Activated CD4-positive, alpha-beta T cell treated with anti-CD3 and anti-CD28 coated beads, Interleukin-2, amount 10 ng/mL, durations not matched to agents 7 days and 5 days (primary cell): Measurements from ENCODE around the gene FBXW7. TPM values are rescaled to one million over a fixed set of nuclear protein-coding genes. Genes with fewer than 3 reads are reported as not detected.

ENCODE experiments used
- CTCF ChIA-PET: fragments of 350-600 bp; sonication (Branson Sonifier 250); formaldehyde crosslinking; loops from one replicate; lab custom pipeline; 2021; ENCODE audit warnings: antibody characterized with exemption; lab: Charles Lee
- POLR2A ChIA-PET: fragments of 350-600 bp; sonication (Branson Sonifier 250); formaldehyde crosslinking; loops from one replicate; lab custom pipeline; 2021; ENCODE audit warnings: antibody characterized with exemption; lab: Charles Lee
- DNase-seq: peaks from one replicate; pipeline ENCODE4 v3.0.0-alpha.2; 2020
- H3K27ac Mint-ChIP-seq: one replicate; pipeline ENCODE4 v1.8.0; 2021; ENCODE audit warnings: mild to moderate bottlenecking, moderate library complexity, mixed read lengths
- H3K27me3 Mint-ChIP-seq: one replicate; pipeline ENCODE4 v1.8.0; 2021; ENCODE audit warnings: mixed read lengths
- H3K36me3 Mint-ChIP-seq: one replicate; pipeline ENCODE4 v1.8.0; 2021; ENCODE audit warnings: low read depth, mixed read lengths
- H3K4me1 Mint-ChIP-seq: one replicate; pipeline ENCODE4 v1.8.0; 2021; ENCODE audit warnings: mixed read lengths
- H3K4me3 Mint-ChIP-seq: one replicate; pipeline ENCODE4 v1.8.0; 2021; ENCODE audit warnings: mild to moderate bottlenecking, moderate library complexity, mixed read lengths
- H3K9me3 Mint-ChIP-seq: one replicate; pipeline ENCODE4 v1.8.0; 2021; ENCODE audit warnings: mixed read lengths
- total RNA-seq, 2 experiments: library from RNA; stranded (reverse); gene quantifications; one replicate each; pipeline ENCODE4 v1.2.3, GENCODE V29; 2021

FBXW7 gene
- total RNA-seq, 2 experiments from 2014 or later = 49.4 to 52.2 TPM

- H3K27ac Mint-ChIP-seq = no peak overlapping the region
- DNase-seq = no peak
- no peaks in the 10 kb centered on the region for H3K27me3 Mint-ChIP-seq
- H3K36me3 Mint-ChIP-seq = peaks cover 18% of the 10 kb centered on the region
- H3K9me3 Mint-ChIP-seq = no peaks in the 10 kb centered on the region
- no peak overlapping the region for H3K4me3 Mint-ChIP-seq
- ChIA-PET POLR2A (no interaction called here), CTCF (no interaction called here)
- H3K4me1 Mint-ChIP-seq = peaks cover 77% of the 10 kb centered on the region
Measured at GRCh38 chr4:152460488-152460887, 75.4 kb downstream of the FBXW7 start.

GRCh38 chr4:152459326-152459725, 76.6 kb downstream of the FBXW7 start:
- Mint-ChIP-seq H3K9me3 (no peaks in the 10 kb centered on the region), H3K4me3 (no peak overlapping the region), H3K27ac (peak overlapping the region; percentile 83), H3K36me3 (peaks cover 18% of the 10 kb centered on the region), H3K4me1 (peaks cover 74% of the 10 kb centered on the region), H3K27me3 (no peaks in the 10 kb centered on the region)
- DNase-seq = no peak
- POLR2A ChIA-PET = no interaction called here
- CTCF ChIA-PET = interaction anchor here (0.8 to 1.1 kb wide), 4 partner anchors 9 to 220 kb away, joined by 3 to 4 read pairs (median 3); no protein-coding TSS in a partner anchor

DNA sequence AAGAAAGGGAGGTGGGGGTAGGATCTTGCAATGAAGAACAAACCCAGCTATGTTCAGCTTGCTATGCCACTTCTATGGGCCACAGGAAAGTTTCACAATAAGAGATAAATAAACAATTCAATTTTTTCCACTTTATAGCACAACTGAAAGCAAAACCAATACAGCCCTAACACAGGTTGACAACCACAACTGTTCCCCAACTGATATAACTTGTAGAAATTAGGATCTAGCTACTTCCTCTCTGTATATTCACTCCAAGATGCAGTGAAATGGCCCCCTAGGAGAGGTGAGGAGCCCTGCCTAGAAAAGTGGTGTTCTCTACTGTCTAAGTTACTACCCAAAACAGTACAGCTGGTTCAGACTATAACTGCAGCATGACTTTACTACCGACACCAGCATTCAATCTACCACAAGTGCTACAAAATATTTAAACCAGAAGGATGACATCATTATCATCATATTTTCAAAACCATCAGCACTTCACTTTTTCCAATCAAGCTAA, 77.0 kb downstream of the FBXW7 start:
- Mint-ChIP-seq H3K4me3 (no peak overlapping the region), H3K9me3 (no peaks in the 10 kb centered on the region), H3K27me3 (no peaks in the 10 kb centered on the region), H3K4me1 (peaks cover 69% of the 10 kb centered on the region), H3K36me3 (peaks cover 18% of the 10 kb centered on the region), H3K27ac (peak overlapping the region; percentile 83)
- DNase-seq = peak; percentile 26
- ChIA-PET CTCF (interaction anchor here (0.8 to 1.1 kb wide), 4 partner anchors 8 to 220 kb away, joined by 3 to 4 read pairs (median 3); no protein-coding TSS in a partner anchor), POLR2A (no interaction called here)

- POLR2A ChIA-PET = no interaction called here
- Mint-ChIP-seq H3K9me3 (no peaks in the 10 kb centered on the region), H3K27me3 (no peaks in the 10 kb centered on the region), H3K36me3 (peaks cover 10% of the 10 kb centered on the region), H3K27ac (no peak overlapping the region), H3K4me1 (peaks cover 49% of the 10 kb centered on the region), H3K4me3 (no peak overlapping the region)
- CTCF ChIA-PET = no interaction called here
- no peak for DNase-seq
Measured at GRCh38 chr4:152456609-152457008, 79.3 kb downstream of the FBXW7 start.

DNA sequence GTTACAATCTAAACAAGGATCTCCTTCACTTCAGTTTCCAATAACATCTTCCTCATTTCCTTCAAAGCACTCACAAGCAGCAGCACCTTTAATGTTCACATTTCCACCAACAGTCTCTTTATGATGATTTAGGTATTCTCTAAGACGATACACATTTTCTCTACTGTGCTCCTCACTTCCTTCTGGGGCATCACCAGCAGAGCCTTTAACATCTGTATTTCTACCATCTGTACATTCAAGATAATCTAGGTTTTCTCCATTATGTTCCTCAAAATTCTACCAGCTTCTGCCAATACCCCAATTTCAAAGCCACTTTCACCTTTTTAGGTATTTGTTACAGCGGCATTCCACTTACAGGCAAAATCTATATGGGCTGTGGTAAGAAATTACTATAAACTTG, 80.6 kb downstream of the FBXW7 start:
- POLR2A ChIA-PET = no interaction called here

DNA sequence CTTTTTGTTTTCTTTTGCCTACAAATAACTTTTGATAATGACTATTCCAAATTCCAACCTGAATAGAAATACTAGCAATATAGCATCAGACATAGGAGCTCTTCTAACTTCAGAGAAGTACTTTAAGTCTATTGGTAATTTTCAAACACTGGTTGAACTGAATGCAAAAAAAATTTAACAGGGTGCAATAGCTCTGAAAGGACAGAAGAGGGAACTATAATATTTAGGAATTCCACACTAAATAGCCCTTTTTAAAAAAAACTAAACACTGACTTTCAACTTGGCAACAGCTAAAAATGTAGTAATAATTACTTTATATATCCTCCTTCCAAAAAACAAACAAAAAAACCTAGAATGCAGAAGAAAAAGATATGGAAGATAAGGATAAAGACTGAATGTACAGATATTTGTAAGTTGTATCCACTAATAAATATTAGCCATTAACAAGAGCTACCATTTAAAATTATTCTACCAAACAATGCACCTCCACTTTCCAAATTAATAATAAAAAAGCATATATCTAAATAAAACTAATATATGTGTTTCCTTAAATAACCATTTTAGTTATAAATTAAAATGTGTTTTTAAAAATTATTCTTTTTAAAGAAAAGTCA, 81.4 kb downstream of the FBXW7 start:
- Mint-ChIP-seq H3K36me3 (peaks cover 8% of the 10 kb centered on the region), H3K27ac (no peak overlapping the region), H3K9me3 (no peaks in the 10 kb centered on the region), H3K27me3 (no peaks in the 10 kb centered on the region), H3K4me1 (peaks cover 35% of the 10 kb centered on the region), H3K4me3 (no peak overlapping the region)
- DNase-seq = no peak
- ChIA-PET CTCF (interaction anchor here (0.6 to 1.3 kb wide), 3 partner anchors 11 to 278 kb away, joined by 3 read pairs; no protein-coding TSS in a partner anchor), POLR2A (no interaction called here)

More for the DNA sequence above, 80.6 kb downstream of the FBXW7 start:
- peaks cover 6% of the 10 kb centered on the region for H3K36me3 Mint-ChIP-seq
- no peak overlapping the region for H3K27ac Mint-ChIP-seq
- no peaks in the 10 kb centered on the region for H3K9me3 Mint-ChIP-seq
- peaks cover 38% of the 10 kb centered on the region for H3K4me1 Mint-ChIP-seq
- no peak for DNase-seq
- H3K27me3 Mint-ChIP-seq = no peaks in the 10 kb centered on the region
- H3K4me3 Mint-ChIP-seq = no peak overlapping the region
- CTCF ChIA-PET = interaction anchor here (1.3 kb wide), 1 partner anchor 26 kb away, joined by 3 read pairs; no protein-coding TSS in a partner anchor

- ChIA-PET CTCF (interaction anchor here (0.7 to 1.2 kb wide), 2 partner anchors 41 to 140 kb away, joined by 3 read pairs; no protein-coding TSS in a partner anchor), POLR2A (no interaction called here)
- no peaks in the 10 kb centered on the region for H3K27me3 Mint-ChIP-seq
- H3K4me3 Mint-ChIP-seq = no peak overlapping the region
- H3K27ac Mint-ChIP-seq = no peak overlapping the region
- H3K4me1 Mint-ChIP-seq = peaks cover 20% of the 10 kb centered on the region
- no peaks in the 10 kb centered on the region for H3K9me3 Mint-ChIP-seq
- DNase-seq = no peak
- H3K36me3 Mint-ChIP-seq = peaks cover 5% of the 10 kb centered on the region
Measured at GRCh38 chr4:152451496-152451895, 84.4 kb downstream of the FBXW7 start.

GRCh38 chr4:152448854-152449253, 87.0 kb downstream of the FBXW7 start:
- Mint-ChIP-seq H3K4me1 (peaks cover 9% of the 10 kb centered on the region), H3K27ac (no peak overlapping the region)
- CTCF ChIA-PET = interaction anchor here (0.5 to 1.2 kb wide), 2 partner anchors 15 to 195 kb away, joined by 3 read pairs; no protein-coding TSS in a partner anchor

DNA sequence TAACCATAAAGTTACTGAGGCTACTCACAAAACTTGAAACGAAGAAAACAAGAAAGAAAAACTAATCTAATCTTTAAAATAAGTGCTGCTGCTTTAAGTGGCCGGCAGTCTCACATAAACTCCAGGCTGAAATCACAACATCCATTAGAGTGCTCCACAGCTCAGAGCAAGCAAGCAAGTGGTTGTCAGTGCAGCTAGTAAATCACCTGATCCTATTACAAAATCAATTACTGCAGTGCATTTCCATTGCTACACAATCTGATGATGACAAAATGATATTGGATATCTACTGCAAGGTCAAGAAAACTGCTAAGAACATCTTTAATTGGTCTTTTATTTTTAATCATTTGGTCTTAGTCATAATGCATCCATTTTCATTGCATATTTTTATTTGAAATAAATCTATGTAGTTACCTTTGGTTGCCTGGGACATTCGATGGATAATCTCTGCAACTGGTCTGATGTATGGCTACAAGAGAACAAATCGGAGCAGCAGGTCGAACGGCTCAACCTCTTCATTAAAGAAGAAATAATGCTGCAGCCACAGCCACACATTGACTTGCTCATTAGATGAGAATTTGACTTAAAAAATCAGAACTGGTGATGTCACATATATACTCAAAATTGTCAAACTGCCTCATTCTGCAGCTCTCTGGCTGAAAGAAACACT, 87.7 kb downstream of the FBXW7 start:
- POLR2A ChIA-PET = no interaction called here
- Mint-ChIP-seq H3K27ac (no peak overlapping the region), H3K4me3 (no peak overlapping the region), H3K36me3 (peaks cover 9% of the 10 kb centered on the region), H3K27me3 (no peaks in the 10 kb centered on the region), H3K4me1 (peaks cover 9% of the 10 kb centered on the region), H3K9me3 (no peaks in the 10 kb centered on the region)
- CTCF ChIA-PET = interaction anchor here (0.5 to 1.2 kb wide), 3 partner anchors 15 to 235 kb away, joined by 3 read pairs; no protein-coding TSS in a partner anchor
- DNase-seq = no peak

More at GRCh38 chr4:152448854-152449253, 87.0 kb downstream of the FBXW7 start:
- H3K27me3 Mint-ChIP-seq = no peaks in the 10 kb centered on the region
- DNase-seq = no peak
- POLR2A ChIA-PET = no interaction called here
- H3K36me3 Mint-ChIP-seq = peaks cover 9% of the 10 kb centered on the region
- H3K9me3 Mint-ChIP-seq = no peaks in the 10 kb centered on the region
- H3K4me3 Mint-ChIP-seq = no peak overlapping the region

GRCh38 chr4:152443859-152444258, 92.0 kb downstream of the FBXW7 start:
- no peak overlapping the region for H3K27ac Mint-ChIP-seq
- no peak overlapping the region for H3K4me3 Mint-ChIP-seq
- CTCF ChIA-PET = no interaction called here
- POLR2A ChIA-PET = no interaction called here
- no peak for DNase-seq
- no peaks in the 10 kb centered on the region for H3K9me3 Mint-ChIP-seq
- H3K36me3 Mint-ChIP-seq = peaks cover 10% of the 10 kb centered on the region
- H3K27me3 Mint-ChIP-seq = no peaks in the 10 kb centered on the region
- peaks cover 8% of the 10 kb centered on the region for H3K4me1 Mint-ChIP-seq

- Mint-ChIP-seq H3K27me3 (no peaks in the 10 kb centered on the region), H3K4me1 (peaks cover 3% of the 10 kb centered on the region), H3K27ac (no peak overlapping the region), H3K9me3 (peaks cover 7% of the 10 kb centered on the region), H3K4me3 (no peak overlapping the region), H3K36me3 (peaks cover 11% of the 10 kb centered on the region)
- POLR2A ChIA-PET = no interaction called here
- DNase-seq = no peak
- CTCF ChIA-PET = no interaction called here
Measured at GRCh38 chr4:152437561-152437960, 98.3 kb downstream of the FBXW7 start.

DNA sequence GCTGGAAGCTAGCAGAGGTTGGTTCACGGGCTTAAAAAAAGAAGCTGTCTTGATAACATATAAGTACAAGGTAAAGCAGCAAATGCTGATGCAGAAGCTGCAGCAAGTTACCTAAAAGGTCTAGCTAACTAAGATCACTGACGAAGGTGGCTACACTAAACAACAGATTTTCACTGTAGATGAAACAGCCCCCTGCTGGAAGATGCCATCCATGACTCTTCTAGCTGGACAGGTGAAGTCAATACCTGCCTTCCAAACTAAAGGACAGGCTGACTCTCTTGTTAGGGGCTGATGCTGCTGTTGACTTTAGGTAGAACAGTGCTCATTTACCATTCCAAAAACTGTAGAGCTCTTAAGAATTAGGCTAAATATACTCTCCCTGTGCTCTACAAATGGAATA, 99.5 kb downstream of the FBXW7 start:
- no peak overlapping the region for H3K27ac Mint-ChIP-seq
- ChIA-PET CTCF (interaction anchor here (0.8 kb wide), 1 partner anchor 343 kb away, joined by 3 read pairs; no protein-coding TSS in a partner anchor), POLR2A (interaction anchor here (0.6 kb wide), 1 partner anchor 64 kb away, joined by 4 read pairs; no protein-coding TSS in a partner anchor)
- H3K36me3 Mint-ChIP-seq = peaks cover 11% of the 10 kb centered on the region
- peaks cover 7% of the 10 kb centered on the region for H3K9me3 Mint-ChIP-seq
- no peak overlapping the region for H3K4me3 Mint-ChIP-seq
- peaks cover 3% of the 10 kb centered on the region for H3K4me1 Mint-ChIP-seq
- H3K27me3 Mint-ChIP-seq = no peaks in the 10 kb centered on the region
- no peak for DNase-seq

GRCh38 chr4:152434011-152434410, 101.9 kb downstream of the FBXW7 start:
- H3K36me3 Mint-ChIP-seq = peaks cover 14% of the 10 kb centered on the region
- no peak overlapping the region for H3K4me3 Mint-ChIP-seq
- ChIA-PET POLR2A (no interaction called here), CTCF (interaction anchor here (0.9 kb wide), 1 partner anchor 28 kb away, joined by 4 read pairs; no protein-coding TSS in a partner anchor)
- H3K27ac Mint-ChIP-seq = no peak overlapping the region
- H3K9me3 Mint-ChIP-seq = peaks cover 7% of the 10 kb centered on the region
- H3K27me3 Mint-ChIP-seq = no peaks in the 10 kb centered on the region
- DNase-seq = no peak
- H3K4me1 Mint-ChIP-seq = peaks cover 8% of the 10 kb centered on the region
